Activated naive CD8-positive, alpha-beta T cell treated with anti-CD3 and anti-CD28 coated beads, Interleukin-2, amount 10 ng/mL, durations not matched to agents 7 days and 5 days (primary cell): ENCODE measurements around the gene APOC4. TPM values are rescaled to one million over a fixed set of nuclear protein-coding genes. Genes with fewer than 3 reads are reported as not detected.
"Not testable (repeated sequence)": the region's sequence is repeated elsewhere in the genome, so short reads cannot be mapped to it uniquely, and the experiment has no call there.

Experiments used
- ATAC-seq: fragments of 150-1000 bp; cut with Tn5 transposase; one replicate; pipeline ENCODE4 v1.10.0; 2021; ENCODE audit warnings: low read depth, moderate library complexity
- POLR2A ChIA-PET: fragments of 350-600 bp; sonication (Branson Sonifier 250); formaldehyde crosslinking; loops from one replicate; lab custom pipeline; 2021; ENCODE audit warnings: antibody characterized with exemption; lab: Charles Lee
- DNase-seq: peaks from one replicate; pipeline ENCODE4 v3.0.0; 2021
- H3K27ac Mint-ChIP-seq: one replicate; pipeline ENCODE4 v1.8.0; 2022; ENCODE audit warnings: mild to moderate bottlenecking, mixed read lengths
- H3K27me3 Mint-ChIP-seq: one replicate; pipeline ENCODE4 v1.8.0; 2022; ENCODE audit warnings: mild to moderate bottlenecking, moderate library complexity, mixed read lengths
- H3K36me3 Mint-ChIP-seq: one replicate; pipeline ENCODE4 v1.8.0; 2021; ENCODE audit warnings: mild to moderate bottlenecking, mixed read lengths
- H3K4me1 Mint-ChIP-seq: one replicate; pipeline ENCODE4 v1.8.0; 2021; ENCODE audit warnings: mixed read lengths
- H3K4me3 Mint-ChIP-seq: one replicate; pipeline ENCODE4 v1.8.0; 2022; ENCODE audit warnings: mild to moderate bottlenecking, moderate library complexity, mixed read lengths
- H3K9me3 Mint-ChIP-seq: one replicate; pipeline ENCODE4 v1.8.0; 2021; ENCODE audit warnings: mixed read lengths
- total RNA-seq, 2 experiments: library from RNA; stranded (reverse); gene quantifications; one replicate each; pipeline ENCODE4 v1.2.3, GENCODE V29; 2021

APOC4 gene
- total RNA-seq, 2 experiments from 2014 or later, result not detected

- H3K27me3 Mint-ChIP-seq, result no peaks in the 10 kb centered on the region
- ATAC-seq, result no peak
- POLR2A ChIA-PET, result no interaction called here
- DNase-seq, result no peak
- no peak overlapping the region for H3K27ac Mint-ChIP-seq
- H3K36me3 Mint-ChIP-seq, result peaks cover 6% of the 10 kb centered on the region
- peaks cover 35% of the 10 kb centered on the region for H3K4me1 Mint-ChIP-seq
- H3K9me3 Mint-ChIP-seq, result no peaks in the 10 kb centered on the region
- H3K4me3 Mint-ChIP-seq, result no peak overlapping the region
Observed at GRCh38 chr19:44957526-44957925, 15.5 kb downstream of the APOC4 start.

DNA sequence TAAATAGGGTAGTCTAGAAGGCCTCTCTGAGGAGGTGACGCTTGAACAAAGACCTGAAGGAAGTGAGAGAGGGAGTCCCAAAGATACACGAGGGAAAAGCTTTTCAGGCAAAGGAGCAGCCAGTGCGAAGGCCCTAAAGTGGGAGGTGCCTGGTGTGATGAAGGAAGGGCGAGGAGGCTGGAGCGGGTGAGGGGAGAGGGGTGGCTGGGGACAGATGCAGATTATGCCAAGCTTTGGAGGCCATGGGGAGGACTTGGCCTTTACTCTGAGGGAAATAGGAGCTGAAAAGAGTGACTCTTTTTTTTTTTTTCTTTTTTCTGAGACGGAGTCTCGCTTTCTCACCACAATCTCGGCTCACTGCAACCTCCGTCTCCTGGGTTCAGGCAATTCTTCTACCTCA is 16.1 kb downstream of the APOC4 start:
- no peaks in the 10 kb centered on the region for H3K27me3 Mint-ChIP-seq
- peaks cover 8% of the 10 kb centered on the region for H3K36me3 Mint-ChIP-seq
- no peak for DNase-seq
- no peaks in the 10 kb centered on the region for H3K9me3 Mint-ChIP-seq
- H3K4me1 Mint-ChIP-seq, result peaks cover 35% of the 10 kb centered on the region
- POLR2A ChIA-PET, result interaction anchor here (0.6 kb wide), 1 partner anchor 20 kb away, joined by 3 read pairs; no protein-coding TSS in a partner anchor
- H3K4me3 Mint-ChIP-seq, result peak overlapping the region; percentile 7
- no peak overlapping the region for H3K27ac Mint-ChIP-seq
- no peak for ATAC-seq

GRCh38 chr19:44959691-44960090 is 17.7 kb downstream of the APOC4 start:
- POLR2A ChIA-PET, result no interaction called here
- Mint-ChIP-seq H3K4me1 (peaks cover 30% of the 10 kb centered on the region), H3K27me3 (no peaks in the 10 kb centered on the region), H3K36me3 (peaks cover 14% of the 10 kb centered on the region), H3K4me3 (no peak overlapping the region), H3K27ac (peak overlapping the region; percentile 36), H3K9me3 (no peaks in the 10 kb centered on the region)
- no peak for ATAC-seq
- DNase-seq, result no peak

GRCh38 chr19:44960906-44961728 is 19.1 kb downstream of the APOC4 start:
- no peak for ATAC-seq
- no peak overlapping the region for H3K27ac Mint-ChIP-seq
- no peak for DNase-seq
- no peaks in the 10 kb centered on the region for H3K27me3 Mint-ChIP-seq
- POLR2A ChIA-PET, result no interaction called here
- no peak overlapping the region for H3K4me3 Mint-ChIP-seq
- peaks cover 26% of the 10 kb centered on the region for H3K4me1 Mint-ChIP-seq
- no peaks in the 10 kb centered on the region for H3K9me3 Mint-ChIP-seq
- peaks cover 16% of the 10 kb centered on the region for H3K36me3 Mint-ChIP-seq

DNA sequence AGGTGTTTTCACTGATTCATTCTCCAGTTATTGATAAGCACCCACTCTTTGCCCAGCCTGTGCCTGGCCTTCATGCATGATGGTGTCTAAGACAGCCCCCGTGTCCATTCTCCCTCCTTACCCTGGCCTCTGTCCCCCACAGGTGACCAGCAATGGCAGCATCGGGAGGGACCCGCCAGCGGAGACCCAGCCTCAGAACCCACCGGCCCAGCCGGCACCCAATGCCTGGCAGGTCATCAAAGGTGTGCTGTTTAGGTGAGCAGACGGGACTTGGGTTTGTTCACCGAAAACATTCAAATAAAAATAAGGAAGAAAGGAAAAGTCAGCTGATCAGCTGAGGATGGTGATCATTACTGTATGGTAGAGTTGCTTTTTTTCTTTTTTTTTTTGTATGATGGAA is 19.8 kb downstream of the APOC4 start:
- POLR2A ChIA-PET, result no interaction called here
- H3K36me3 Mint-ChIP-seq, result peaks cover 17% of the 10 kb centered on the region
- H3K27ac Mint-ChIP-seq, result no peak overlapping the region
- H3K4me1 Mint-ChIP-seq, result peaks cover 19% of the 10 kb centered on the region
- no peak overlapping the region for H3K4me3 Mint-ChIP-seq
- no peaks in the 10 kb centered on the region for H3K9me3 Mint-ChIP-seq
- DNase-seq (no peak), ATAC-seq (no peak)
- no peaks in the 10 kb centered on the region for H3K27me3 Mint-ChIP-seq

GRCh38 chr19:44968118-44968517 is 26.1 kb downstream of the APOC4 start:
- no peak overlapping the region for H3K27ac Mint-ChIP-seq
- no peak for ATAC-seq

DNA sequence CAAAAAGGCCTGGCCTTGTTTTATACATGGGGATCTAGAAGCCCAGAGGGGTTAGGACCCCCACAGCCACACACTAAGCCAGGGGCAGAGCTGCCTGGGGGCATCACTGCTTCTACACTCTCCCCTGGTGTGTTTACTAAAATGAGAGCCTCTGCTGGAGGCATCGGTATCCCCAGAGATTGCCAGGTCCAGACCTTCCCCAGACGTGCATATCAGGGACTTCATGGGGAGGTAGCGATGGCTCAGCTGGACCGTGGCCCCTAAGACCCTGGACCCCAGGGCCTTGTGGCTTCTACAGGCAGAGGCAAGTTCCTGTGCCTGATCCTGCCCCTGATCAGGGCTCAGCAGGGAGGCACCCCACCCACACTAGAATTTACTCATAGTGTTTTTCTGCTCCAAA is 26.6 kb downstream of the APOC4 start:
- Mint-ChIP-seq H3K4me3 (no peak overlapping the region), H3K4me1 (peaks cover 3% of the 10 kb centered on the region), H3K36me3 (peaks cover 10% of the 10 kb centered on the region), H3K27ac (no peak overlapping the region), H3K27me3 (no peaks in the 10 kb centered on the region), H3K9me3 (no peaks in the 10 kb centered on the region)
- ATAC-seq, result no peak
- no peak for DNase-seq
- POLR2A ChIA-PET, result interaction anchor here (0.5 kb wide), 1 partner anchor 239 kb away, joined by 3 read pairs; no protein-coding TSS in a partner anchor

More at GRCh38 chr19:44968118-44968517, 26.1 kb downstream of the APOC4 start:
- H3K36me3 Mint-ChIP-seq, result peaks cover 11% of the 10 kb centered on the region
- no peaks in the 10 kb centered on the region for H3K9me3 Mint-ChIP-seq
- DNase-seq, result no peak
- no peaks in the 10 kb centered on the region for H3K27me3 Mint-ChIP-seq
- no peak overlapping the region for H3K4me3 Mint-ChIP-seq
- H3K4me1 Mint-ChIP-seq, result peaks cover 3% of the 10 kb centered on the region
- POLR2A ChIA-PET, result interaction anchor here (0.5 kb wide), 1 partner anchor 240 kb away, joined by 3 read pairs; no protein-coding TSS in a partner anchor

DNA sequence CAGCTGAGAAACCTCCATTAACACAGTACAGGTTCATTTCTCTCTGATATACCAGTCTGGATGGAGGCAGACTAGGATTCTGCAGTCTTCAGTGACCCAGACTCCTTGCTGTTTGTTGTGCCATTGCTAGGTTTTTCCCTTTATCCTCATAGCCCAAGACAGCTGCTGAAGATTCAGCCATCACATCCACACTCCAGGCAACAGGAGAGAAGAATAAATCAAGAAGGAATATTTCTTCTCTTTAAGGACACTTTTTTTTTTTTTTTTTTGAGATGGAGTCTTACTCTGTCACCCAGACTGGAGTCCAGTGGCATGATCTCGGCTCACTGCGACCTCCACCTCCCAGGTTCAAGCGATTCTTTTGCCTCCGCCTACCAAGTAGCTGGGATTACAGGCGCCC is 27.4 kb downstream of the APOC4 start:
- Mint-ChIP-seq H3K4me1 (peaks cover 3% of the 10 kb centered on the region), H3K4me3 (no peak overlapping the region), H3K9me3 (no peaks in the 10 kb centered on the region), H3K27me3 (no peaks in the 10 kb centered on the region), H3K27ac (no peak overlapping the region), H3K36me3 (peaks cover 10% of the 10 kb centered on the region)
- POLR2A ChIA-PET, result no interaction called here
- ATAC-seq (no peak), DNase-seq (no peak)

GRCh38 chr19:44971451-44971850 is 29.4 kb downstream of the APOC4 start:
- H3K4me1 Mint-ChIP-seq, H3K9me3 Mint-ChIP-seq, DNase-seq, H3K27ac Mint-ChIP-seq, POLR2A ChIA-PET, ATAC-seq, H3K36me3 Mint-ChIP-seq, H3K4me3 Mint-ChIP-seq, H3K27me3 Mint-ChIP-seq: not testable (repeated sequence)

- H3K36me3 Mint-ChIP-seq, result peaks cover 2% of the 10 kb centered on the region
- DNase-seq, result no peak
- no peaks in the 10 kb centered on the region for H3K27me3 Mint-ChIP-seq
Observed at GRCh38 chr19:44972802-44973201, 30.8 kb downstream of the APOC4 start.

GRCh38 chr19:44973982-44974735 is 32.1 kb downstream of the APOC4 start:
- Mint-ChIP-seq H3K4me1 (no peaks in the 10 kb centered on the region), H3K9me3 (no peaks in the 10 kb centered on the region), H3K27ac (no peak overlapping the region), H3K27me3 (no peaks in the 10 kb centered on the region), H3K4me3 (no peak overlapping the region), H3K36me3 (peaks cover 2% of the 10 kb centered on the region)
- no peak for ATAC-seq
- POLR2A ChIA-PET, result no interaction called here
- no peak for DNase-seq

More at GRCh38 chr19:44972802-44973201, 30.8 kb downstream of the APOC4 start:
- Mint-ChIP-seq H3K9me3 (no peaks in the 10 kb centered on the region), H3K4me3 (no peak overlapping the region), H3K4me1 (peaks cover under 1% of the 10 kb centered on the region), H3K27ac (no peak overlapping the region)
- POLR2A ChIA-PET, result no interaction called here
- no peak for ATAC-seq

DNA sequence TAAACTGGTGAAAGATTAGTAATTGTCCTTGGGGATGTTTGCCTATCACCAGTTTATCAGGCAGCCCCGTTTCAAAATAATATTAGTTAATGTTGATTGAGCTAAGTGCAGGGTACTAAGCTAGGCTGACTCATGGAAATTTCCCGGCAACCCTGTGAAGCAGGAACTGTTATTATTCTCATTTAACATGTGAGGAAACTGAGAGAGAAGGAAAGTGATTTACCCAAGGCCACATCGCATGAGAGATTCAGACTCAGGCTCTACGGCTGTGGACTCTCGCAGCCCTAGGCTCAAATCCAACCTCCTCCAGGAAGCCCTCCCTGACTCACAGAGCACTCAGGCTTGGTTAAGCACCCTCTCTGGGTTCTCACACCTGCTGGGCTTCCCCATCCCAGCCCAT is 32.8 kb downstream of the APOC4 start:
- no peak for DNase-seq
- no peaks in the 10 kb centered on the region for H3K27me3 Mint-ChIP-seq
- POLR2A ChIA-PET, result no interaction called here
- no peaks in the 10 kb centered on the region for H3K9me3 Mint-ChIP-seq
- H3K4me3 Mint-ChIP-seq, result no peak overlapping the region
- H3K36me3 Mint-ChIP-seq, result peaks cover 2% of the 10 kb centered on the region
- ATAC-seq, result no peak
- H3K4me1 Mint-ChIP-seq, result no peaks in the 10 kb centered on the region
- H3K27ac Mint-ChIP-seq, result no peak overlapping the region

GRCh38 chr19:44975444-44975843 is 33.4 kb downstream of the APOC4 start:
- DNase-seq, result no peak
- H3K9me3 Mint-ChIP-seq, result no peaks in the 10 kb centered on the region
- no peak overlapping the region for H3K4me3 Mint-ChIP-seq
- POLR2A ChIA-PET, result no interaction called here
- no peaks in the 10 kb centered on the region for H3K4me1 Mint-ChIP-seq
- H3K27ac Mint-ChIP-seq, result no peak overlapping the region
- no peaks in the 10 kb centered on the region for H3K27me3 Mint-ChIP-seq
- peaks cover 2% of the 10 kb centered on the region for H3K36me3 Mint-ChIP-seq
- ATAC-seq, result no peak
